HPDE6-E6E7 (cell line): ENCODE results near the gene PDCD2.
"Not testable (repeated sequence)": the region's sequence is repeated elsewhere in the genome, so short reads cannot be mapped to it uniquely, and the experiment has no call there.

Source experiments
- DNase-seq: peaks from one replicate; pipeline ENCODE4 v3.0.0; 2011; ENCODE audit warnings: missing footprints; ENCODE audit errors: extremely low spot score

The PDCD2 gene

DNA sequence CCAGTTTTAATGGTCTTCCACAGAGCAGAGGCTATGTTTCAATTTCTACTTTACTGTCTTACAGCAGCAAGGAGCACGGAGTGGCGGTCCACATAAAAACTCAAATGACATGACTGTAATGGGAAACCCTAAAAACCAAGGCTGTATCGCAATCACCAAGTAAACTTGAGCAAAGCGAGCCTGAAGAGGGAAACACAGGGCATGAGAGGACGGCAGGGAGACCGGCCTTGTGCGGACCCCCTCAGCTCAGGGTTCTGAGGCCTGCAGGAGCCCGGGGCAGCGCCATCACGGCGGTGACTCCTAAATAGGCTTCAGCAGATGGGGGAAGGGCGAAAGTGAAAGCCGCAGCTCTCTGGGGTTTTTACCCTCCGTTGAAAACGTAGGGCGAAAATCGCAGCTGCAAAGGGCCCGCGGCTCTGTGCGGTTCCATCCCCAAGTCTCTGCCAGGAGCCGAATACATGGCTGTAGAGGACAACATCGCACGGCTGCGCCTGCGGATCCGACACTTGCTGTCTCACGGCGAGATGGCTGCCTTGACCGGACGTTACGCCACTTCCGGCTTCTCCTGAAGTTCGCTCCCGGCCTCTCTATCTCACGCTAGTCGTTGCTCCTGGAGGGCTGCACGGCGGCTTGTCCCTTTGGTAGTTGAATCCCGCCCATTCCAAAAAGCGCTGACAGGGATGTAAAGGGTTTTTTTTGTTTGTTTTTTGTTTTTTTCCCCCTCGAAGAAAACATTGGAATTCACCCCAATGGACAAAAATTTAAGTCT lies 31.5 kb downstream of the PDCD2 start, which contains the start of gene PSMB1:
TSS of gene PSMB1 (minus strand) at position 543 of the 769 bp plus-strand sequence. CDS start at position 478, 65 bp downstream.
- peak; percentile 72 for DNase-seq

DNA sequence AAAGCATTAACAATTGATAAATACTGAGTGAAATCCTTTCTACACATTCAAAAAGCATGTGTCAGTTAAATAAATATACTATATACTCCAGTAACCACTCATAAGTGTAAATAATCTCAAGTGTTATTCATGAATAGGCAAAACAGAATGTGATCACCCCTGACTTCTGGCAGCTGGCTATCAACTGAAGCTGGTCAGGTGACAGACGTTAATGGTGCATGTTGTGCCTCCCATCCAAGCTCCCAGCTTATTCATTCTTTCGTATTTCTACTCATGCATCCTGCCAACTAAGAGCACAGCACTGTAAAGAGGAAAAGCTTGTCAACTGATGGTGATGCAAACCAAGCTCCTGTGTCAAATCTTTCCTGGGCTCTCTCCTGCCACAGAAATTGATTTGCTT lies 39.0 kb downstream of the PDCD2 start:
- DNase-seq: no peak

DNA sequence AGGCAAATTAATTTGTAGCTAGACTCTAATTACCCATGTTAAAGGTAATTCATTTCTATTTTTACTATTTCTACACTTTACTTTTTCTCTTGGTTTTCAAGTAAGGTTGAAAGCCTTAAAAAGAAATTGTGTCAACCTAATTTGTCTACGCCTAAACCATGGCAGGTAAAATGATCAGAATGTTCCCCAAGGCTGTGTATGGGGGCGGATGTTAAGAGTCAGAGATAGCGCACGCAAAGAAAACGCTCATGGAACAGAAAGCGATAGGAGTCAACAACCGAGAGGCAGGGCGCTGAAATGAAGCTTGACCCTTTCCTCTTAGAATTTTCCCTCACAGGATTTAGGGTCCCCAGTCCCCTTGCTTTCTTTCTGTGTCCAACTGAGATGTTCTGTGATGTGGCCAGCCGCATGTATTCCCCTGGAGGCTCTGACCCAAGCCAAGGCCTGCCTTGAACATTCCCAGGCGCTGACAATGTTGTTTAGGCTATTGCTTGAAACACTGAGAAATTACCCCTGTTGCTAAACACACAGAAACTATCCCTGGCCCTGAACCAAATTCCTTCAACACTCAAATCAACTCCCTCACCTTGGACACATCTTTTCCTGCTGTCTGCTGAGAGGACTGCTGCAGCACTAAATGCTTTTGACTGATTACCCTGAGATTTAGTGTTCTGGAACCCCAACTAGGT lies 42.3 kb downstream of the PDCD2 start:
- no peak for DNase-seq

DNA sequence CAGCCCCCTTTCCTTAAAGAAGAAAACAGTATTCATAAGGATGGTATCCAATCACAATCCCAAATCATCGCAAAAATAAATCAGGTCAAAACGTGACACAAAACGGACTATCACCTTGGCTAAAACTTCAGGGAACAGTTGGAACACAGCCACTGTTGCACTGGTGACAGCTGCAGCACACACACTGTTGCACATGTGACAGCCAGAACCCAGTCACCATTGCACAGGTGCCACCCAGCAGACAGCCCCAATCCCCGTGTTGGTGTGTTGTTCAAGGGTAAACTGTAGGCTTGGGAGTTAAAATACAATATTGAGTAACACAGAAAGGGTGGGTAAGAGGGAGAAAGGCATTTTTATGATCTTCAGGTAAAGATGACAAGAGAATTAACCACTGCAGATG lies 47.1 kb downstream of the PDCD2 start:
- DNase-seq: no peak

DNA sequence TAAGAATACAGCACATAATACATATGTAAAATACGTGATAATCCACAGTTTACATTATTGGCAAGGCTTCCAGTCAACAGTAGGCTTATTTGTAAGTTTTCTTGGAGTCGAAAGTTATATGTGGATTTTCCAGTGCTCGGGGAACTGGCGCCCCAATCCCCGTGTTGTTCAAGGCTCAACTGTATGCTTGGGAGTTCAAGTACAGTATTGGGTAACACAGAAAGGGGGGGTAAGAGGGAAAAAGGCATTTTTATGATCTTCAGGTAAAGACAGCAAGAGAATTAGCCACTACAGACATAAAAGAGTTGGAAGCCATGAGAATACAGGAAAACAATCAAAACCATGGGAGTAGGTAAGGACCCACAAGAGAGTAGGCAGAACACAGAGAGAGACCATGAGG lies 47.8 kb downstream of the PDCD2 start:
- DNase-seq: no peak

DNA sequence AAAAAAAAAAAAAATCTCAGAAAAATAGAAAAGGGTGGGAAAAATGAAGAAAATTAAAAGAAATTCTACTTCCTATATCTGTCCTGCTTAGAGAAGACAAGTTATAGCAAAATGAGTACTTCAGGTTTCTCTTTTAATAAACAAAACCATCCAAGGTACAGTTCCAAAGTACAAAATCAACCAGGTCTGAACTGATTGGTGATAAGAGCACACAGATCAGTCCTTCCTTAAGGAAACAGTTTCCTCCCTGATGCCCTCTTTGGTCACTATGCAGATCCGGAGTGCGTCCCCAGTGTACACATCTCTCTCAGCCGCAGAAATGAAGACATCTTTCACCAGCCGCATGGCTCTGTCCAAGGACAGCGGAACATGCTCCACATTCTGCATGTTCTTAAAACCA lies 49.4 kb downstream of the PDCD2 start:
- no peak for DNase-seq

DNA sequence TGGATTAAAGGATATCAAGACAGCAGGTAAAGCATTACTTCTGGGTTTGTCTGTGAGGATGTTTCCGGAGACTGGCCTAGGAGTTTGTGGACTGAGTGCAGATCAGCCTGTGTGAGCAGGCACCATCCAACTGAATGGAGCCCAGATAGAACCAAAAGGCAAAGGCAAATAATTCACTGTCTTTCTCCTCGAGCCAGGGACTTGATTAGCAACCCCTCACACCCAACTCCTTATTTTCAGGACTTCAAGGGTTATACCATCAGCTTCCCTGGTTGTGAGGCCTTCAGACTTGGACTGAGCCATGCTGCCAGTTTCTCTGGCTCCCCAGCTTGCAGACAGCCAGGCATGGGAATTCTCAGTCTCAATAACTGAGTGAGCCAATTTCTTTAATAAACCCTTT lies 50.6 kb downstream of the PDCD2 start:
- DNase-seq: no peak

DNA sequence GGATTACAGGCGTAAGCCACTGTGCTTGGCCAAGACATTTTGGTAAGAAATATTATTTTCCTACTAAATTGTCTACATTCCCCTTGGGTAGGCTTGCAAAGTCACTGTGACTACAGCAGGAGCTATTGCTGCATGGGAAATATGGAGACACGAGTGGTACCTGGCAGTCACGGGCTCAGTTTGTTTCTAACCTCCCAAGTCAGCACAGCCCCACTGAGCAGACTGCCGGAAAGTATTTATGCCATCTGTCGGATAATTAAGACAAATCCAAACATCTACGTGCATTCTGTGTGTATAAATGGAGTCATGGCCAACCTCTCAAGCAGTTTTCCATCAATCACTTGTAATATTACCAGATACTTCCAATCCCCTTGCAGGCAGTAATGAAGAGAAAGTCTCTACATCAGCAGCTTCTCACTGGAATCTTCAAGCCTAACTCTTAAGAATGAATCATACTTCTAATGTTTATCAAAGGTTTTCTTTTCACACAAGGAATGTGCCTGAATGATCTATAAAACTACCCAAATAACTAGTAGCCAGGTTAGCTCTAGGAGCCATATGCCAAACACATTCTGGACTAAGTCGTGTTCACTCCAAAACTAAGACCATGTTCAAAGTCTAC lies 51.5 kb downstream of the PDCD2 start:
- no peak for DNase-seq

DNA sequence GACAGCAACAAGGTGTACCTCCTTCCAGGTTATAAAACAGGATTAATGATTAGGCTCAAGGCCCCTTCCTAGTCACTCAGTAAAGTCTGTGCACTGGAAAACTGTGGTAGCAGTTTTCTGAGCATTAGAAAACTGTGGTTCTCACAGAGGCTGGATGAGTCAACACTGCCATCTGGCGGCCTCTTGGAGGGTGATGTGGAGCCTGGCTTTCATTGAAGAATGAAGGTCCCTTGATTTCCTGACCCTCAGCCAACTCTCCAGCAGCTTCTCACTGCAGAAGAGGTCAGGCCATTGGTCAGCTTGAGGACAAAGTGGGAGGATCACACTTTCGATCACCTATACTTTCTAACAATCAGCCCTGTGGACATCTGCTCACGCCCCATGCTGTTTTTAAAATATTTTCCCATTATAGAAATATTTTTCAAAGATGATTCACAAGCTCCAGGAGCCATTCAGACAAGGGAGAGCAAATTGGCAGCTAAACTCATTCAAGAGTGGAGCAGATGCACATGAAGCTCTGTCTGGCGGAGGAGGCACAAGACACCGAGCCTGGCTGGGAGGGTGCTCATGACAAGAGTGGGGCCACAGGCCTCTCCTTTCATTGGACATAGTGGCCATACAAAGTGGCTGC lies 54.5 kb downstream of the PDCD2 start:
- peak; percentile 70 for DNase-seq

DNA sequence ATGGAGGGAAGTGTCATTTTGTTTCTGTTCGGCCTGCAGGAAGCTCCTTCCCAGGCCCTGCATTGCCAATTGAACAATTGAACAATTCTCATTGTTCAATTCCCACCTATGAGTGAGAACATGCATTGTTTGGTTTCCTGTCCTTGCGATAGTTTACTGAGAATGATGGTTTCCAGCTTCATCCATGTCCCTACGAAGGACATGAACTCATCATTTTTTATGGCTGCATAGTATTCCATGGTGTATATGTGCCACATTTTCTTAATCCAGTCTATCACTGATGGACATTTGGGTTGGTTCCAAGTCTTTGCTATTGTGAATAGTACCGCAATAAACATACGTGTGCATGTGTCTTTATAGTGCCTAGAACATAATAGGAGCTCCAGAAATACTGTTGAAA lies 56.4 kb downstream of the PDCD2 start:
- DNase-seq: not testable (repeated sequence)

DNA sequence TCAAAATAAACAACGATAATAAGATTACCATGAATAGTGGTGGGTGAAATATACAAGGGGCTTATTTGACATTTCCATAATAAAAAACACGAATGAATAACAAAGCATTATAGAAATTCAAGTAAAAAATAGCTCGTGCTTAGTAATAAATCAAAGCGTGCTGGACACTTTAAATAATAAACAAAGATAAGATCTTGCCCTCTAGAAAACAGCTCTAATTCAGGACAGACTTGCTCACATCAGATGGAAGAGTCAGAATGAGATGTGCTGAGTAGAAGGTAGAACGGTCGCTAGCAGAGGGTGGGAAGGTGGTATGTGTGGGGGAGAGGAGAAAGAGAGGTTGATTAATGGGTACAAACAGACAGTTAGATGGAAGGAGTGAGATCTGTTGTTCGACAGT lies 58.6 kb downstream of the PDCD2 start:
- DNase-seq: no peak
